IPS-18c (cell line): ENCODE data around the gene CORT.

Experiments
- H3K4me3 ChIP-seq: 2 replicates; pipeline ENCODE4 v1.7.0; 2013; ENCODE audit warnings: low read depth, mild to moderate bottlenecking, low read length, moderate library complexity; ENCODE audit not compliant: insufficient read depth
- H3K9me3 ChIP-seq: one replicate; pipeline ENCODE4 v1.6.1; 2013; ENCODE audit warnings: mild to moderate bottlenecking, low read length, moderate library complexity; ENCODE audit not compliant: control insufficient read depth, insufficient read depth

The CORT gene

DNA sequence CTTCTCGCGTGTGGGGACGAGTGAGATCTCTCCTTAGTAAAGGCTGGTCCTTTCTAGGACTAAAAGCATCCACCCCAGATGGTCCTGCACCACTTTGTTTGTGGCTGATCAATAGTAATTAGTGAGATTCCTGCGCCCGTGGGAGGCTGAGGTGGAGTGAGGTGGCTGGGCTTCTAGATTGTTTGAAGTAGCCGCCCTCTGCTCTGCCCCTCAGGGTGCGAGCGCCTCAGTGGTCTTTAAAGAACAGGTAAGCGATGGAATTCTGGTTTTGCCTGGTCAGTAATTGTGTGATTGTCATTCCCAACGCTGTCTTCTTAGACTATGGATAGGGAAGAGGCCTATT lies 45.6 kb downstream of the CORT start:
- Histone ChIP-seq H3K4me3 (no peak overlapping the region), H3K9me3 (no peaks in the 10 kb centered on the region)

- Histone ChIP-seq H3K9me3 (no peaks in the 10 kb centered on the region), H3K4me3 (no peak overlapping the region)
Observed at GRCh38 chr1:10495952-10496351, 46.1 kb downstream of the CORT start.

- H3K4me3 ChIP-seq, result no peak overlapping the region
Observed at GRCh38 chr1:10497109-10497508, 47.3 kb downstream of the CORT start.

GRCh38 chr1:10498231-10498630 lies 48.4 kb downstream of the CORT start:
- H3K9me3 ChIP-seq, result no peaks in the 10 kb centered on the region
- no peak overlapping the region for H3K4me3 ChIP-seq

More at GRCh38 chr1:10497109-10497508, 47.3 kb downstream of the CORT start:
- H3K9me3 ChIP-seq, result no peaks in the 10 kb centered on the region
